CD4-positive, alpha-beta T cell treated with Interleukin-6 at 100 ng/mL for 8 hours (primary cell): ENCODE results near the gene SWI5.
A peak's percentile ranks its signal among the peaks of the same experiment; 100 is the strongest.
"Not testable (repeated sequence)": the region's sequence is repeated elsewhere in the genome, so short reads cannot be mapped to it uniquely, and the experiment has no call there.

ENCODE experiments used
- DNase-seq: peaks from one replicate; pipeline ENCODE4 v3.0.0-alpha.2; 2020; ENCODE audit warnings: mixed read lengths, low spot score

Gene SWI5

GRCh38 chr9:128276008-128276573 lies at the start of gene SWI5:
TSS of gene SWI5 (plus strand) at chr9:128276276.
- DNase-seq: peak; percentile 100

- no peak for DNase-seq
Observed at GRCh38 chr9:128226412-128226801, 49.7 kb upstream of the SWI5 start.

- not testable (repeated sequence) for DNase-seq
Observed at GRCh38 chr9:128230897-128231296, 45.2 kb upstream of the SWI5 start.

DNA sequence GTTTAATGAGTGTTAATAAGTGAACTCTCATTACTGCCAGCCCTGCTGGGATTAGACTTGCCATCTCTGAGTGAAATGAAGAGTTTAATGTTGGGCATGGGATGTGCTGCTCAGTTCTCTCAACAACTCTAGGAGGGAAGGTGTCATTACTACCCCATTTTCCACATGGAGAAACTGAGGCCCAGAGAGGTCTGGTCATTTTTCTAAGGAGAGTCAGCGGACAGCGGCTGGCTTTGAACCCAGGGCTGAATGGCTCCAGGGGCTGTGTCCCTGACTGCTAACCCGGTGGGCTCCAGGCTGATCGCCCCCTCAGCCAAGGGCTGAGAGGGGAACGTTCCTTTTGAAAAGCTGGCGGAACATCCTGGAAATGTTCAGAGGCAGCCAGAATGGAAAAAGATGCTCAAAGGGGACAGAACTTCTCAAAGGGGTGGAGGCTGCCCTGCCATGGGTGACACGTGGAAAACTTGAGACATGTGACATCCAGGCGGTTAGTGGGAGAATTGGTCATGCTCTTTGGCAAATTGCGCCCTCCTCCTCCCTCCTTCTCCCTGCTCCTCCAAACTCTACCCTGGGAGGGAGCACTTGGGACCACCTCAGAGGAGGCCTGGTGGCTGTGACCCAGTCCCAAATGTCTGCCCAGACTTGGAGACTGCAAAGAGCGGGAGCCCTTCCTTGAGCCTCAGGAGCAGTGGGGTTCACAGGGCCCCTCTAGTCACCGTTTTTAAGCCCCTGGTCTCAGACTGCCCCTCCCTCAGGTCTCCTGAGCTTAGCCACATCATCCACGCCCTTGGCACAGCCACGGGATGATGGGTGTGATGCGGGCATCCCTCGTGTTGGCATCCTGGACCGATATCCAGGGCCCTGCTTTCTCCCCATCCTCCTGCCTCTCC lies 44.2 kb upstream of the SWI5 start:
- no peak for DNase-seq

GRCh38 chr9:128232528-128233428 lies 43.3 kb upstream of the SWI5 start:
- DNase-seq: no peak

DNA sequence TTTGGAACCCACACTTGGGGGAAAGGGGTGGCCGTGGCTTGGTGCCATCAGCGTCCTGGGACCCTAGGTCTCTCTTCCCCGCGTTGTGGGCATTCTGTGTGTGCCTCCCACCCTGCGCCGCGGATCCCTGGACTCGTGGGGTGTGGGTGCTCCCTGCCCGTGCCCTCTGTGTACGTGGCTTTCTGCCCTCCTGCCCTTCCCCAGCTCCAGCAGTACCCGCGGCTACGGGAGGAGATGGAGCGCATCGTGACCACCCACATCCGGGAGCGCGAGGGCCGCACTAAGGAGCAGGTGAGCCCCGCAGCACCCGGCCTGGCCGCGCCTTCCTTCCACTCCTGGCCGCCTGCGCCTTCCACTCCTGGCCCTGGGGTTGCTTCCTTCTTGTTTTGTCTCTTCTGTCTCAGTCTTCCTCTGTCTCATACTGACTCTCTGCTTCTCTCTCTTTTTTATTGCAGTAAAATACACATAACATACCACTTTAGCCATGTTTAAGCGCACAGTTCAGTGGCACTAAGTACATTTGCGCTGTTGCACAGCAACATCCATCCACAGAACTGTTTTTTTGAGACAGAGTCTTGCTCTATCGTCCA lies 42.2 kb upstream of the SWI5 start:
- no peak for DNase-seq

- no peak for DNase-seq
Observed at GRCh38 chr9:128242124-128242523, 34.0 kb upstream of the SWI5 start.

DNA sequence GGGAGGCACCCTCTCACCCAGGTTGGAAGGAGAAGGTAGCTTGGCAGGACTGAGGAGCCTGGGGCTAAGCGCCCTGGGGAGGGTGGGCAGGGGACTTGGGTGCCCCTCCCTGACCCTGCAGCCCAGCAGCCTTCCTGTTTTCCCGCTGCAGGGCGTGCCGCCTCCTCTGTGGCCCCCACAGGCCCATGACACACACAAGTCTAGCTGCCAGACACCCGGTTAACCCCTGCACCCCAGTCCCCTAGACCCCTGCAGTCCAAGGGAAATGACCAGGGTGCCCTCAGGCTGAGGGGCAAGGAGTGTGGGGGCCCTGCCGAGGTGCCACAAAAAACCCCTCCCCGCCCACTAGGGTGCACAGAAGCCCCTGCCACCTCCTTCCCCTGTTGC lies 33.3 kb upstream of the SWI5 start:
- no peak for DNase-seq

- DNase-seq: no peak
Observed at GRCh38 chr9:128243215-128244018, 32.7 kb upstream of the SWI5 start.

GRCh38 chr9:128244091-128244836 lies 31.8 kb upstream of the SWI5 start:
- no peak for DNase-seq

GRCh38 chr9:128244837-128245231 lies 31.2 kb upstream of the SWI5 start:
- DNase-seq: no peak

DNA sequence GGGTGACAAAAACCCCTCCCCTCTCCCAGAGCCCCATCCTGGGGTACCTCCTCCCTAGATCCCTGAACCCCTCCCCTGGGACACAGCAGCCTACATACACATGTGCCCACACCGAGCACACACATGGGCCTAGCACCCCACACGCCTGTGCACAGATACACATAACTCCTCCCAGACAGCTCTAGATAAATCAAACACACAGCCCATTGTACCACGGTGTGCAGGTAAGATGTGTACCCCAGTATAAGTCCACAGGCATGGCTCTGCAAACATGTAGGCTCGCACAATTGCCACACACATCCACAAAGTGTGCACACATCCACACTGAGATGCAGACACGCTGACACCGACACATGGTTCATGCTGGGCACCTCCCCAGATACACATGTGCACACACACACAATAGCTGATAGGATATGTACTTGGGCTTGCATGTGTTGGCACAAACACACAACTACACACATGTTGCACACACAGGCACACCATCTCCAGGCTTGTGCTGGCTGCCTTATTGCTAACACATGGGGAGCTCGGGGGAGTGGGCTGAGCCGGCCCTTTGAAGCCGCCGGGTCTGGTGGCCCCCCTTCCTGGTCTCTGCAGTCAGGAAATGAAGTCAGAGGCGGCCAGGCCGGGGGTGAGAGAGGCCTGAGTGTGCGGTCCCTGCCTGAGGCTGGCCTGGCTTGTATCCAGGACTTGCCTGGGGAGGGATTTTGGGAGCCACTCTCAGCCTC lies 30.5 kb upstream of the SWI5 start:
- DNase-seq: no peak

GRCh38 chr9:128246471-128246870 lies 29.6 kb upstream of the SWI5 start:
- no peak for DNase-seq

DNA sequence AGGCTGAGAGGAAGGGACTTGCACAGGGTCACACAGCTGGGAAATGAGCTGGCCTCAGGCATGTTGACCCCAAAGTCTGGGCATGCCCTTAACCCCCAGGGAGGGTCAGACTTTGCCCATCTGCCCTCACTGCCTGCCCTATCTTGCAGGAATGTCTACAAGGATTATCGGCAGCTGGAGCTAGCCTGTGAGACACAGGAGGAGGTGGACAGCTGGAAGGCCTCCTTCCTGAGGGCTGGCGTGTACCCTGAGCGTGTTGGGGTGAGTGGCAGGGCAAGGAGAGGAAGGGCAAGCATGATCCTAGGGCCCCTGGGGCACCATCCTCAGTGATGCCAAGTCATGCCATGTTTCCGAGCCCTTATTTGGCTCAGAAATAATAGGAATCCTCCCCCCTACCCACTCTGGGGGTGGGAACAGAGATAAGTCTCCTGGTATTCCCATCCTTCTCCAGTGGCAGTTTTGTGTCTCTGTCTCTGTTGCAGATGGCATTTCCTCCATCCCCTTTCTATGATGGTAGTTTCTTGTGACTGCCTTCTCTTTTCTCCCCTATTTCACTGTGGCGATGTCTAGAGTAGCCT lies 28.8 kb upstream of the SWI5 start:
- no peak for DNase-seq

DNA sequence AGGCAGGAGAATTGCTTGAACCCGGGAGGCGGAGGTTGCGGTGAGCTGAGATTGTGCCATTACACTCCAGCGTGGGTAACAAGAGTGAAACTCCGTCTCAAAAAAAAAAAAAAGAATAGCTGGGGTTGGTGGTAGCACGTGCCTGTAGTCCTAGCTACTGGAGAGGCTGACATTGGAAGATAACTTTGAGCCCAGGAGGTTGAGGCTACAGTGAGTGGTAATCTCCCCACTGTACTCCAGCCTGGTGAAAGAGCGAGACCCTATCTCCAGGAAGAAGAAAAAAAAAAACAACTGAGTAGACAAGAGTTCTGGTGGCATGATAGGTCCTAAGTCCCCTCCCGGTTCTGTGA lies 26.5 kb upstream of the SWI5 start:
- DNase-seq: no peak

DNA sequence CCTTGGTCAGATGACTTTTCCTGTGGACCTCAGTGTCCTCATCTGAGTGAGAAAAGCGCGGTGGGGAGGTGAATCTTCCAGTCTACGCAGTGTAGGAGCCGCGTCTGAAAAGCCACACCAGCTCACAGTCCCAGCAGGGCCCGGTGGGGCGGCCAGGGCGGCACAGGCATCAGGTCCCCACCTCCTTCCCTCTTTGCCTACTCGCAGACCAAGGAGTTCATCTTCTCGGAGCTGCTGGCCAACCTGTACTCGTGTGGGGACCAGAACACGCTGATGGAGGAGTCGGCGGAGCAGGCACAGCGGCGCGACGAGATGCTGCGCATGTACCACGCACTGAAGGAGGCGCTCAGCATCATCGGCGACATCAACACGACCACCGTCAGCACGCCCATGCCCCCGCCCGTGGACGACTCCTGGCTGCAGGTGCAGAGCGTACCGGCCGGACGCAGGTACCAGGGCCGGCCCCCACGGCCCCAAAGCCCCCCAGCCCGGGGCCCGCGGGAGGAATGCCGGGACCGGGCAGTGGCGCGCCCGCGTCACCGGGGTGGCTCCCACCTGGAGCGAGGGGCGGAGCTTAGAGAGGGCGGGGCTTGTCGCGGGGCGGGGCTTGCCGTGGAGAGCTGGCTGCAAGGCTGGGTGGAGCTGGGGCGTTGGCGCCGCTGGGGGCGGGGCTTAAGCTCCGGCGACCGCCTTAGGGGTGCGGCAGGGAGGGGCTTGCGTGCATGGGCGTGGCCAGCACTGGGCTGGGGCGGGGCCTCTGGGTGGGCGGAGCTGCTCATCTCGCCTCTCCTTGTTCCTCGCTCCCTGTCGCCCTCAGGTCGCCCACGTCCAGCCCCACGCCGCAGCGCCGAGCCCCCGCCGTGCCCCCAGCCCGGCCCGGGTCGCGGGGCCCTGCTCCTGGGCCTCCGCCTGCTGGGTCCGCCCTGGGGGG lies 25.9 kb upstream of the SWI5 start:
- peak; percentile 97 for DNase-seq

GRCh38 chr9:128250839-128251731 lies 25.0 kb upstream of the SWI5 start:
- DNase-seq: no peak

- no peak for DNase-seq
Observed at GRCh38 chr9:128251732-128252100, 24.4 kb upstream of the SWI5 start.
